Activated CD4-positive, CD25-positive, alpha-beta regulatory T cell (primary cell): ENCODE data around the gene CDC16.
"Not testable (repeated sequence)": the region's sequence is repeated elsewhere in the genome, so short reads cannot be mapped to it uniquely, and the experiment has no call there.

Experiments
- DNase-seq, 4 experiments: peaks; one replicate each; lab custom pipeline; 2025; lab: John Stamatoyannopoulos, UW

CDC16 gene

DNA sequence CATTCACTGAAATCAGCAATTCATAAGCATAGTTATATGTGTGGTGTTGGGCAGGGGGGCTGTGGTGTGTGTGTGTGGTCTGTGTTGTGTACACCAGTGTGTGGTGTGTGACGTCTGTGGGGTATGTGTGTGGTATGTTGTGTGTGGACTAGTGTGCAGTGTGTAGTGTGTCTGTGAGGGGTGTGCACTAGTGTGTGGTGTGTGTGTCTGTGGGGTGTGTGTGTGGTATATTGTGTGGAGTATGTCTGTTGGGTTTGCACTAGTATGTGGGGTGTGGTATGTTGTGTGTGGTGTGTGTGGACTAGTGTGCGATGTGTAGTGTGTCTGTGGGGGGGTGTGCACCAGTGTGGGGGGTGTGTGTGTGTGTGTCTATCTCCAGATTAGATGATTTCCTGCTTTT lies 7.2 kb upstream of the CDC16 start:
- DNase-seq, result no peak

DNA sequence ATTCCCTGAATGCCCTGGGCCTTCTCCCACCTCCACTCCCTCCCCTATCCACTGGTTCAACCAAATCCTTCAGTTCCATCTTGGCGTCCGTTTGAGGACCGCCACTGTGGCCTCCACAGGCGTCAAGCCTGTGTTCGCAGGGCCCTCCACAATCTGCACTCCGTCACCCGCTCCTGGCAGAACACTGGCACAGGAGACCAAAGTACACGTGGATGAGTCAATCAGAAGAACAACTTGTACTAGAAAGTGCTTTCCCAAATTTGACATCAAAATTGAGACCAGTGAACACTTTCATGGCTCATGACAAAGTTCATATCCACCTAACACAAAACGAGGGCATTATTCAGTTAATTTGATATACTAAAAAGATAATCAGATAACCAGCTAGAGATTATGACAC lies 6.5 kb upstream of the CDC16 start:
- no peak for DNase-seq

DNA sequence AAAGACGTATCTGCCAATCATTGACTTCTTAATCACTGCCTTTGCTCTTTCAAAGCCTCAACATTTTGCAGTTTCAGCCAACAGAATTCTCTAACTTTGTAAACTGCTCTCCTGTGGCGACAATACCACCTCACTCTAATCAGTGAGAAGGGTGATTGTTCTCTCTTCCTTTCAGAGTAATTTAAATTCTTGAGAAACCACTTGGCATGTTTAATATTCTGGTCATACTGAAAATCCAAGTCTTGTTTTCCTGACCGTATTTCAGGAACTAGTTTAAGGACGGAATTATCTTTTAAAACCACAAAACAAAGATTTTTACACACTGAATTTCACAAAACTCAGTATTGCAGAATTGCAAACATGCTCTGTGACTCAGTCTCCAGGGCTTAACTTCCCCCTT lies 5.2 kb upstream of the CDC16 start:
- no peak for DNase-seq

DNA sequence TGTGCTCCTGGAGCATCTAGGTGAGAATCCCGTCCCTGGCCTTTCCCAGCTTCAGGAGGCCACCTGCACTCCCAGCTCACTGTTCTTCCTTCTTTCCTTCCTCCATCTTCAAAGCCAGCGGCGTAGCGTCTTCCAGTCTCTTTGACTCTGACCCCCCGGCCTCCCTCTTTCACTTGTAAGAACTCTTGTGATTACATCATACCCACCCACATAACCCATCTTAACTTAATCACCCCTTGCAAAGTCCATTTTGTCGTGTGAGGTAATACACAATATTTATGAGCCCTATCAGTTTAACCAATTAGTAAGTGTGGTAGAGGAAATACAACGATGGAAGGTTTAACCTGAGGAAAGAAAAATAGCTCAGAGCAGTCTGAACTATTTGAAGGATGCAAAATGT lies 4.6 kb upstream of the CDC16 start:
- no peak for DNase-seq

DNA sequence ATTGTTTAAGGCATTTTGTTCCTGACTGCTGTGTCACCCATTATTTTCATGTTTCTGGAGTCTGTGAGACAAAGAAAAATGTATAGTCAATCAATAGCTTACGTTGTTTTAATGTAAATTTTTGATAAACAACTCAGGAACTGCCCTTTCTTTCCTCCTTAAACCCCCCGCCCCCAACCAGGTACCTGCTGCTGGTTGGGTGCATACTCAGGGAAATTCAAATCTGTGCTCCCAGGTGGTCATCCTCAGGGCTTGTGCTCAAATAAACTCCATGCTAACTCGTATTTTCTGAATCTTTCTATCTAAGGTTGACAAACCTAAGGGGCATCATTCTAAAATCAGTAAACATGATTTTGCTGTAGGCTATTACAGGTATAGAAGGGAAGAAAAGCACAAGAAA lies 4.1 kb upstream of the CDC16 start:
- DNase-seq, result no peak

DNA sequence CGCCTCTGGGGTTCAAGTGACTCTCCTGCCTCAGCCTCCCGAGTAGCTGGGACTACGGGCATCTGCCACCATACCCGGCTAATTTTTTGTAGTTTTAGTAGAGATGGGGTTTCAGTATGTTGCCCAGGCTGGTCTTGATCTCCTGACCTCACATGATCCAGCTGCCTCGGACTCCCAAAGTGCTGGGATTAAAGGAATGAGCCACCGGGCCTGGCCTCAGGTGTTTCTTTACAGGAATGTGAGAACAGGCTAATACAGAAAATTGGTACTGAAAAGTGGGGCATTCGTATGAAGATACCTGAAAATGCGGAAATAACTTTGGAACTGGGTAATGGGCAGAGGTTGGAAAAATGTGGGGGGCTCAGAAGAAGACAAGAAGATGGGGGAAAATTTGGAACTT lies 2.8 kb upstream of the CDC16 start:
- no peak for DNase-seq

DNA sequence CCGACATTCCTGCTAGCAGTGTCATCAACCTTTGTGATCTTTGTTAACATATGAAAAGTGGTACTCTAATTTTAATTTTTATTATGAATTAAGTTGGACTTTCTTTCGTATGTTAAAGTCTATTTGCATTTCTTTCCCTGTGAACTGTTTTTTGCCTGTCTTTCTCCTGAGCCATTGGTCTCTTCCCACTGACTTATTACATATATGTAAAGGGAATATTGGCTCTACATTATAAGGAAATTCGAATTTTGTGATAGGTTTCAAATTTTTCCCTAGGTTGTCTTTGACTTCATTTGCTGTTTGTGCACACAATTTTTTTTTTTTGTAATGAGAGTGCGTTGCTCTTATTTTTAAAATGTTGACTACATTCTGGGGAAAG lies 442 bp upstream of the CDC16 start:
- DNase-seq, result no peak

DNA sequence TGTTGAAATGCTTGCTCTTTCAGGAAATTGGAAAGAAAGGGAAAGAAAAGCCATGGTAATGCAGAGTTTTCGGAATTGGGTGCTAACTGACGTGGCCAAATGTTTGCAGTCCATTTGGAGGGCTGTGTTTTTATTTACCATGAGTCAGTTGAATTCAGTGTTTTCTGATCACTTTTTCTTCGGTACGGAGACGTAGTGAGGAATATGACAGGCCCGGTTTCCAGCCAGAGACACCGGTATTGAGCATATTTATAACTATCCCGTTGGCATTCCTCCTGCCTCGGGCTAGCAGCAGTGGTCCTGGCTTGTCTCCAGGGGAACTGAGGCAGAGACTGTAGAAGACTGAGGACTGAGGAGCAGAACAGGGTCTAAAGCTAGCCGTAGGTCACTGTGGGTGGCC lies 1.0 kb downstream of the CDC16 start:
- DNase-seq, result no peak

DNA sequence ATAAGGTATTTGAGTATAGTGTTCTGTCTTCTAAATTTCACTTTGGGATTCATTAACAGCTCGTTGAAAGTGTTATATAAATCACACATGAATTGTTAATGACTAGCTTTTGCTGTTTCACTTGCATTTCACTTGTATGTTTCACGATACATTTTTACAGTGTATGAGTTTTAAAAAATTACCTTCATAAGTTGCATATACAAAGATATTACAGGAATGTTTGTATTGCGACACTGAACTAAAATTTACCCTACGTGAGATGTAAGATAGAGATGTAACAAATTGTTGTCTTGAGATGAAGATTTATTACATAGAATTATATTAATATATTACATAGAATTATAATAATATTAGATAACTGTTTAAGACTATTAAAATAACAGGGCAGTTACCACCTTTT lies 1.5 kb downstream of the CDC16 start:
- no peak for DNase-seq

DNA sequence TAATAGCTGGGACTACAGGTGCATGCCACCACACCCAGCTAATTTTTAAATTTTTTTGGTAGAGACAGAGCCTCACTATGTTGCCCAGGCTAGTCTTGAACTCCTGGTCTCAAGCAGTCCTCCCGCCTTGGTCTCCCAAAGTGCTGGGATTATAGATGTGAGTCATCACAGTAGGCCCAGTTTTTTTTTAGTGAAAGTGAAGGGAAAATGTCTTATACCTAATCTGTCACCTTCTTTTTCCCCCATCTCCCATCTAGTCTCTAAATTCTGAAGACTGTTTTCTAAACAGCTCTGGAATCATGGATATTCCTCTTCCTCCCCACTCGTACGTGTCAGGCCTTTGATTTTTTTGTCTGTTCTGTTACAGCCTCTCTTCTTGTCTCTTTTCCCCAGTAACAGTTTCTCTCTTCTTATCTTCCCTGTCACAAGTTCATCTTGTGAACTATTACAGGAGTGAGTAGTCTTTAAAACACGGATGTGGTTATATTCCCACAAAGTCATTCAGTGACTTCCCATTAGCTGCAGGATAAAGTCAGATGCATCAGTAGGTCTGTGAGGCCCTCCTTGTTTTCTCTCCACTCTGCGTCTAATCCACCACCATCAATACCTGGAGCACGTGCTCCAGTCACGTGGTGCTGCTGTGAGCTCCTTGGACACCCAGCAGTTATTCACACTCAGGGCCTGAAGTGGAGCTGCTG lies 2.9 kb downstream of the CDC16 start:
- no peak for DNase-seq

DNA sequence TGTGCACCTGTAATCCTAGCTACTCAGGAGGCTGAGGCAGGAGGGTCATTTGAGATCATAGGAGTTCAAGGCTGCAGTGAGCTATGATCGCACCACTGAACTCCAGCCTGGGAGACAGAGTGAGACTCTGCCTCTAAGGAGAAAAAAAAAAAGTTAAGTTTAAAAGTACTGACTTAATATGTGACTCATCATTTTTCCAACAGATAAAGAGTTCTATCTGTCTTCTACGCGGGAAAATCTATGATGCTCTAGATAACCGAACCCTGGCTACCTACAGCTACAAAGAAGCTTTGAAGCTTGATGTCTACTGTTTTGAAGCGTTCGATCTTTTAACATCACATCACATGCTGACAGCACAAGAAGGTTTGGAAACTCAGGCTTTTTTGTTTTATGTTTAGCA lies 7.2 kb downstream of the CDC16 start:
- no peak for DNase-seq

DNA sequence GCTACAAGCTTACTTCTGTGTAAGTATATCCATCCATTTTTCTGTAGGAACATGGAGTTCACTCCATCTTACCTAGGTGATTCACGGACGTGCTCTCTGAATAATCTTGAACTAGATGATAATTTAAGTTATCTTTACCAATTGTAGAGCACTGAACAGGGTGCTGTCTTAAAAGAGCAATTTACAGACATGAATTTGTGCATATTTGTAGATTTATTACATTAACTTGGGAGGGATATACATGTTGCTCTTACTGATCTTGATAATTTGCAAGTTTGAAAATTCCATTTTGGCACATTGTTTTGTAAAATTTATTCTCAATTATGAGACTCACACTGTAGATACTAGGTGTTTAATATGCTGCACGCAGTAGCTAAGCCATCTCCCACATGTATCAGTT lies 9.3 kb downstream of the CDC16 start:
- no peak for DNase-seq

DNA sequence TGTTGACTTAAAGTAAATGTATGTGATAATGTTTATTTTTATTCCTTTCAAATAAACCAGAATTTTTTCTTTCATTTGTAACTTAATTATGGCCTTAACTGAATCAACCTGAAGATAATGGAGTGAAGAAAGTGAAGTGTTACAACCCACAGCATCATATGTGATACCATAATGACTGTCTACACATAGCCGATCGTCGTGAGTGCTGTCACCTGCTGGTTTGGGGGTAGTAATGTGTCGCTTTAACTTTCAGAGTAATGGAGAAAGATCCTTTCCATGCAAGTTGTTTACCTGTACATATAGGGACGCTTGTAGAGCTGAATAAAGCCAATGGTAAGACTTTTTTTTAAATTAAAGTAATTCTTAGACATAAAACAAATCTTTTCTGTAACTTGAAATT lies 9.9 kb downstream of the CDC16 start:
- DNase-seq, result no peak

DNA sequence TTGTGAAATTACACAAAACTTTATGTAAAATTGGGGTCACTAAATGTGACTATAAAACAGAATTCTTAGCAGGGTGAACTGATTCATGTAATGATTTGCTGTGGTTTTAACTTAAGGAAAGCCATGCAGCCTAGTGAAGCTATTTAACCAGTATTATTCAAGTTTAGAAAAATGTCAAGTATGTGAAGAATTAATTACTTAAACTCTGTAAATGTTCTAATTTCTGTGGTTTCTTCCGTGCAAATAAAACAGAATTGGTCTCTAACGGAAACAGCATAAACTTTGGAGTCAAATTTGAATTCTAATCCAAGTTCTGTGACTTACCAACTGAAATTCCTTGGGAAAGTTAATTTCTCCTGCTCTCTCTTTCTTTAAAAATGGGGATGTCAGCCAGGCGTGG lies 13.3 kb downstream of the CDC16 start:
- no peak for DNase-seq

DNA sequence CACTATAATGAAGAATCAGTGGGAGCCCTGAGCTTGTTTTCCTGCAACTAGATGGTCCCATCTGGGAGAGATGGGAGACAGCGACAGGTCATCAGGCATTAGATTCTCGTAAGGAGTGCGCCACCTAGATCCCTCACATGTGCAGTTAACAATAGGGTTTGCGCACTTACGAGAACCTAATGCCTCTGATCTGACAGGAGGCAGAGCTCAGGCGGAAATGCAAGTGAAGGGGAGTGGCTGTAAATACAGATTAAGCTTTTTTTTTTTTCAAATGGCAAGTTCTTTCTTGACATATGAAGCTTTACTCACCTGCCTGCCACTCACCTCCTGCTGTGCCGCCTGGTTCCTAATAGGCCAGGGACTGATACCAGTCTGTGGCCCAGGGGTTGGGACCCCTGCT lies 14.4 kb downstream of the CDC16 start:
- DNase-seq, result no peak

DNA sequence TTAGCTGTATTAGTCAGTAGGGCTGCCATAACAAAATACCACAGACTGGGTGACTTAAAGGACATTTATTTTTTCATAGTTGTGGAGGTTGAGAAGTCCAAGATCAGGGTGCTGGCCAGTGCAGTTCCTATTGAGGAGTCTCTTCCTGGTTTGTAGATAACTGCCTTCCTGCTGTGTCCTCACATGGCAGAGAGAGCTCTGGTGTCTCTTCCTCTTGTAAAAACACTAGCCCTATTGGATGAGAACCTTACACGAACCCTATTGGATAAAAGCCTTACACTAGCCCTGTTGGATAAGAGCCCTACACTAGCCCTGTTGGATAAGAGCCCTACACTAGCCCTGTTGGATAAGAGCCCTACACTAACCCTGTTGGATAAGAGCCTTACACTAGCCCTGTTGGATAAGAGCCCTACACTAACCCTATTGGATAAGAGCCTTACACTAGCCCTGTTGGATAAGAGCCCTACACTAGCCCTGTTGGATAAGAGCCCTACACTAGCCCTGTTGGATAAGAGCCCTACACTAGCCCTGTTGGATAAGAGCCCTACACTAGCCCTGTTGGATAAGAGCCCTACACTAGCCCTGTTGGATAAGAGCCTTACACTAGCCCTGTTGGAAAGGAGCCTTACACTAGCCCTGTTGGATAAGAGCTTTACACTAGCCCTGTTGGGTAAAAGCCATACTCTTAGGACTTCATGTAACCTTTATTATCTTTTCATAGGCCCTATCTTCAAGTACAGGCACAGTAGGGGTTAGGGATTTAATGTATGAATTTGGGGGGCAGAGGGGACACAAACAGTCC lies 17.1 kb downstream of the CDC16 start:
- not testable (repeated sequence) for DNase-seq

DNA sequence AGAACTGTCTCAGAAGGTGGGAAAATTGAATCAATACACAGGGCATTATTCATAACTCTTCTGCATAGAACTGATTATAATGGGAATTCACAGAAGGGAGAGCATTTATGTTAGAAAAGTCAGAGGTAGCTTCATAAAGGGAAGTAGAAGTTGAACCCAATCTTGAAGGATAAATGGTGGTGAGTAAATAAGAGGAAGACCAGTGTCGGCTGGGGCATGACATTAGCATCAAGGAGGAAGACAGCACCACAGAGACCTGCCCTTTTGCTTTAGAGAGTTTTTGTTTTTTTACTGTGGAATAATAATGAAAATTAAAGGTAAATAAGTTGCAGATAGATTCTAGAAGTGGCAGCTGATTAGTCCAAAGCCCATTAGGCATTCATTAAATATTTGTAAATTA lies 21.9 kb downstream of the CDC16 start:
- DNase-seq, result no peak

DNA sequence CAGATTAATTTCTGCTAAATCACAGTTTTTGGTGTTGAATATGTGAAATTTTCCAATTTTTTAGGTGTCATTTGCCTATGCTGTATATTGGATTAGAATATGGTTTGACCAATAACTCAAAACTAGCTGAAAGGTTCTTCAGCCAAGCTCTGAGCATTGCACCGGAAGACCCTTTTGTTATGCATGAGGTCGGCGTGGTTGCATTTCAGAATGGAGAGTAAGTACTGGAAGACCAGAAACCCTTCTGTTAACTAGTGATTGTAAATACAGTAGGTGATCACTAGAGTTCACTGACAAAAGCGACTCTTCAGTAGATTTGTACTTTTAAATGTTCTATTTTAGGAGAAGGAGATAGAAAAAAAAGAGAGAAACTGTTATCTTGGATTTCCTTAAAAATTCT lies 22.3 kb downstream of the CDC16 start:
- no peak for DNase-seq

DNA sequence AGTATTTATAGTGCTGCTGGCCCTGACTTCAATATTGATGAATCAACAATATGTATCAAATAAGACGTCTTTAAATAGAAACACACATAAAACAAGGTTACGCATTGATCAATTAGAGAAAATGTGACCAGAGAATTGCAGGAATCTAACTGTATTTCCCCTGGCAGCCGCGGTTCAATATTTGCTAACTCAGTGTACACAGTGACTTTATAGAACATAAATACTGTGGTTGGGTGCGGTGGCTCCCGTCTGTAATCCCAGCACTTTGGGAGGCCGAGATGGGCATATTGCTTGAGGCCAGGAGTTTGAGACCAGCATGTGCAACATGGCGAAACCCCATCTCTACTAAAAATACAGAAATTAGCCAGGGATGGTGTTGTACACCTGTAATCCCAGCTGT lies 23.9 kb downstream of the CDC16 start:
- DNase-seq, result no peak

DNA sequence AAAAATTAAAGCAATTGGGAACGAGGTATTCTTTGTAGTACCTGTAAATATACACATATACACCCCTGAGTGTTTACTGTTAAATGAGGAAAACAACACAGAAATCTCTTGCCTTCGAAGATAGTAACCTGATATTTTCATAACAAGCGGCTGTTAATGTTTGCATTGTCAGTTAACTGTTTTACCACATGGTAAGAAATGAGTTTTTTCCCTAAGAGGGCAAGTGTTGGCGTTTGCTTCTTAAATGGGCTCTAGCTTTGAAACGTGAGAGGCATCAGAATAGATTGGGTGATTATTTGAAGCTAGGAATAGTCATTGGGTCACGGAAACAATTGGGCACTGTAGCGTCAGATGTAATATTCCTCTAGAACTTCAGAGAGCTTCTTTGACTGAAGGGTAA lies 24.7 kb downstream of the CDC16 start:
- no peak for DNase-seq

DNA sequence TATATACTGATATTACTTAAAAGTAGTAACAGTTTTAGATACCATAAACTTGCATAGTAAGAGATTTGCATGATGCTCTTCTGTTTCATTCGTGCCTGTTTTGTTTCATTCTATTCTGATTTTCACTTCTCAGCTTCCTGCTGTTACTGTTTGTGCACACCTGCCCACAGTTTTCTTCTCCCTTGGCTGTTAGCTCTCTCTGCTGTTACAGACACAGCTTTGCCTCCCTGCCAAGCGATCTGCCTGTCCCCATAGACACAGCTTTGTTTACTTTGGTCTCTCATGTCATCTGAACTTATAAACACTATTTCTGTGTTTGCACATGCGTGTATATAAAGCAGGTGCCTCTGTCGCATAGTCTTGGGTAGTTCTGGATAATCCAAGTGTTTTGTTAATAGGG lies 25.3 kb downstream of the CDC16 start:
- no peak for DNase-seq

DNA sequence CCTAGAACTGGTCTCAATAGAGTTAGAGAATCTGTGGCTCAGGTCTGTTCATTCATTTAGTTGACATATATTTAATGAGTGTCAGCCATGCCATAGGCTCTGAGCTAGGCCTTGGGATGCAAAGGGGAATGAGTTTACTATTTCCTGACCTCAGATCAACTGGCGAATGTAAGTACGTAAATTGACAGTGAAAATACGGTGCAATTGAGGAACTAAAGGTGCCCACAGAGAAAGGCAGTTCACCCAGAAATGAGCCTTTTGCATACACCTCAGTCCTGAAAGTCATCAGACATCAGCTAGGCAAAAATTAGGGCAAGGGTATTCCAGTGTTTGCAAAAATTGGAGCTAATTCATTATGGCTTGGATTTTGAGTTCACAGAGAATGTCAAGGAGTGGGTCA lies 26.1 kb downstream of the CDC16 start:
- no peak for DNase-seq

DNA sequence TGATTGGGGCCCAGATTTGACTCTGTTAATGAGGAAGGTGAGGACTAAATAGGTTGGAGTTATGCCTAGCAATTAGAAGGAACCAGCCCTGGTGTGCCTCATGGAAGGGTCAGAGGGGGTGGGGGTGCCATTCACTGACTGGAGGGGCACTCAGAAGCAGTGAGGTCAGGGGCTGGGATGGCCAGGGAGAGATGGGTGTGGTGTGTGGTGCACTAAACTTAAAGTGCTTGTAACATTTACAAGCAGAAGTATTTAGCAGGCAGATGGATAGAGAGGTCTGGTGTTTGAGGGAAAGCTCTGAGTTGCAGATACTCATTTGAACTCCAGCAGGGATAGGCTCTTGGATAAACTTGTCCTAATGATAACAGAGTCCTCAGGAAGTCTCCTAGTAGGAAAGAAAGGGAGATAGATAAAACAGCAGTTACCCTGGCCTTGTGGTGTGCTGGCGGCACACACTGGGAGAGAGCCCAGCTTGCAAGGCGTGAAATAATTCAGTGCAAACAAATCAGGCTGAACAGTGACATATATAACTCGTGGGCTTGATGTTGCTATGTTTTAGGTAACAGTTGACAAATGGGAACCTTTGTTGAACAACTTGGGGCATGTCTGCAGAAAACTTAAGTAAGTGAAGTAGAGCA lies 26.8 kb downstream of the CDC16 start:
- no peak for DNase-seq

DNA sequence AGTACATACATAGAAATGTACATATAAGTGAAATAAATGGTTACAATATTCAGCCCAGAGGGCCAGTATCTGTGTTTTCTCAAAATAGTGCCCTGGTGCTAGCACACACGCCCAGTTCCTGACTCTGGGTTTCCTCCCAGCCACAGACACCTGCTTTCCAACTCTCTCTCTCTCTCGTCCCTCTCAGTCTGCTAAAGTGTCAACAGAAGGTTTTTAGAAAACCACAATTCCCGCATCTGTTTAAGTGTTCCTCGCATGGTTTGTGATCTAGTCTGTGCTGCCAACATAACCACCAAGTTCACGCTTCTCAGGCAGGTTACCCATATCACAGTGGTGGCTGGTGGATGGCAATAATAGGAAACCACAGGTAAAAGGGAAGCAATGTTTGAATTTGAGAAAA lies 28.9 kb downstream of the CDC16 start:
- no peak for DNase-seq
